Activated CD8-positive, alpha-beta memory T cell treated with anti-CD3 and anti-CD28 coated beads for 24 hours (primary cell): Measurements from ENCODE around the gene FRG2C.
"Not testable (repeated sequence)": the region's sequence is repeated elsewhere in the genome, so short reads cannot be mapped to it uniquely, and the experiment has no call there.

Source experiments
- DNase-seq: peaks from one replicate; pipeline ENCODE4 v3.0.0-alpha.2; 2020

Gene FRG2C

DNA sequence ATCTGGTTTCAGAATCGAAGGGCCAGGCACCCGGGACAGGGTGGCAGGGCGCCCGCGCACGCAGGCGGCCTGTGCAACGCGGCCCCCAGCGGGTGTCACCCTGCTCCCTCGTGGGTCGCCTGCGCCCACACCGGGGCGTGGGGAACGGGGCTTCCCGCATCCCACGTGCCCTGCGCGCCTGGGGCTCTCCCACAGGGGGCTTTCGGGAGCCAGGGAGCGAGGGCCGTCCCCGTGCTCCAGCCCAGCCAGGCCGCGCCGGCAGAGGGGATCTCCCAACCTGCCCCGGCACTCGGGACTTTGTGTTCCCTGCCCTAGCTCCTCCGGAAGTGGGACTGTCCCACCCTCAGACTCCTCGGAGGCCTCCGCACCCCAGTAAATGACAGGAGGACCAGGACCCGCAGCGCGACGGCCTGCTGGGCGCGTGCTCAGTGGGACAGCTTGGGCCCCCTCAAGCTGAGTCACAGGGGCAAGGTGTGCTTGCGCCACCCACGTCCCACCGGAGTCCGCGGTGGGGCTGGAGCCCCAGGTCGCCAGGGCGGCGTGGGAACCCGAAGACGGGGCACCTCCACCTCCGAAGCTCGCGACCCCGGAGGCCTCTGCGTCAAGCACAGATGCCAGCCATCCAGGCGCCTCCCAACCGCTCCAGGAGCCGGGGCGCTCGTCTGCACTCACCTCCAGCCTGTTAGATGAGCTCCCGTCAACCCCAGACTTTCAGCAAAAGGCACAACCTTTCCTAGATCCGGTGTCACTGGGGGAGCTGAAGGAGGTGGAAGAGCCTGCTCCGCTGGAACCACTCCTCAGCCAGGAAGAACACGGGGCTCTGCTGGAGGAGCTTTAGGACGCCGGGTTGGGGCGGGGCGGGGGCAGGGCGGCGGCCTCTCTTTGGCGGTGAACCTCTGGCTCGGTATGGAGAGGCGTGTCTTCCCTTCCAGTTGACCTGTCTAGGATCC, 5.5 kb downstream of the FRG2C start:
- not testable (repeated sequence) for DNase-seq

DNA sequence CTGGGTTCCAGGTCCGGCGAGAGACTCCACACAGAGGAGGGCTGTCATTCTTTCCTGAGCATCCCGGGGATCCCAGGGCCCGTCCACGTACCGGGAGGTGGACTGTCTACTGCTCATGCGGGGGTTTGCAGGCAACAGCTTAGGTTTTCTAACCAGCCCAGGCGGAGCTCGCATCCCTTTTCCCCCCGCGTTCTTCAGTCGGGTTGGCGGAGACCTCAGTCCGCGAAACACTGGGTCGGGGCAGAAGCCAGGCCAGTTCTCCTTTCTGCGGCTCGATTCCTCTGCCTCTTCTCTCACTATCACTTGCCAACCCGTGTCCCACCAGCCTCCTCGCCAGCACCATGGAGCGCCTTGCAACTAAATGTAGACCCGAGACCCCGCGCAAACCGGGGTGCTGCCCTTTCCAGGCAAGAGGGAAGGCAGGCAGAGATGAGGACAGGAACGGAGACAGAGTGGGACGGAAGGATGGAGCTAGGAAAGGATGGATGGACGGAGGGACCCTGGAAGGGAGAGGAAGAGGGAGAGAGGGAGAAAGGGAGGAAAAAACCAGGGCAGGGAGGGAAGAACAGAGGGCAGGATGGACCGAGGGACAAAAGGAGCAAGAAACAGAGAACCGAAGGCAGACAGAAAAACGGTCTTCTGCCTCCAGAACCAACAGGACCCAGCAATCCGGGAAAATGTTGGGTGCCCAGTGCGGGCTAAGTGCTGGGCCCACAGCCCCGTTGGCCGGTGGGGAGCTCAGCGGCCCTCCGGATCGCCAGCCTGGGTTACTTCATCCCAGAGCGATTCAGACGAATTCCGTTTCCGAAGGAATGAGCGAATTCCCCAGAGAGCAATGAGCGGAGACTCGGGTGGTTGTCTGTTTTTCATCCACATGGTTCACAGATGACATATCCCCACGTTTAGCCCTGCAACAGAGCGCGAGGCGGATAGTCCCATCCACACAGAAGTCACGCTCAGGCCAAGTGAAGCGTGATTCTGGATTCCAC, 6.5 kb downstream of the FRG2C start:
- not testable (repeated sequence) for DNase-seq

DNA sequence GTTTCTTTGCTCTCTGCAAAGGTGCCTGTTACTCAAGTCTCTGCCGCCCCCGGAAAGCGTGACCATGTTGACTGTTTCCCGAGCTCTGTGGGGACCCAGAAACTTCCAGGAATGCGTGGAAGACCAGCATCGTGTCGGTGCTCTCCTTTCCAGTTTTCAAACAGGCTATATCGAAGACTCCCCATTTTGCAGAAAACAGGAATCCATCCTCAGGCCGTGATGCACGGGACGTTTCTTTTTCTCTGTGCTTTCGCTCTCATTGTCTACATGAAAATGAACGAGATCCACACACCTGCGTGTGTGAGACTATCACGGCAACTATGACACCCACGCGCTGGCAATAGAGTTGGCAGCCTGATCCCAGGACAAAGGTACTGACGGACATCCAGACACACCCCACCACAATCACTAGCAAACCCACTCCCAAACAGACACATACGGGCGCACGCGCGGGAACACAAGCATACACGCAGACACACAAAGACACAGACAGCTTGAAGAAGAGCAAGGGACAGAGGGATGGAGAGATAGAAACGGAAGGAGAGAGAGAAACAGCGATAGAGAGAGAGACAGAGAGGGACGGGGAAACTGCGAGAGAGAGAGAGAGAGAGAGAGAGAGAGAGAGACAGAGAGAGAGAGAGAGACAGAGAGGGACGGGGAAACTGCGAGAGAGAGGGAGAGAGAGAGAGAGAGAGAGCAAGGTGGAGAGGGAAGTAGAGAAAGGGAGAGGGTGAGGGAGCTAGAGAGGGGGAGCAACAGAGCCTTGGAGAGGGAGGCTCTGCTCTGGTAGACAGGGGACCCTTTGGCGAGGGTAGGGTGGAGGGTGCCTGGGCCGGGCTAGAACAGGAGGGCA, 7.4 kb downstream of the FRG2C start:
- DNase-seq, result not testable (repeated sequence)

DNA sequence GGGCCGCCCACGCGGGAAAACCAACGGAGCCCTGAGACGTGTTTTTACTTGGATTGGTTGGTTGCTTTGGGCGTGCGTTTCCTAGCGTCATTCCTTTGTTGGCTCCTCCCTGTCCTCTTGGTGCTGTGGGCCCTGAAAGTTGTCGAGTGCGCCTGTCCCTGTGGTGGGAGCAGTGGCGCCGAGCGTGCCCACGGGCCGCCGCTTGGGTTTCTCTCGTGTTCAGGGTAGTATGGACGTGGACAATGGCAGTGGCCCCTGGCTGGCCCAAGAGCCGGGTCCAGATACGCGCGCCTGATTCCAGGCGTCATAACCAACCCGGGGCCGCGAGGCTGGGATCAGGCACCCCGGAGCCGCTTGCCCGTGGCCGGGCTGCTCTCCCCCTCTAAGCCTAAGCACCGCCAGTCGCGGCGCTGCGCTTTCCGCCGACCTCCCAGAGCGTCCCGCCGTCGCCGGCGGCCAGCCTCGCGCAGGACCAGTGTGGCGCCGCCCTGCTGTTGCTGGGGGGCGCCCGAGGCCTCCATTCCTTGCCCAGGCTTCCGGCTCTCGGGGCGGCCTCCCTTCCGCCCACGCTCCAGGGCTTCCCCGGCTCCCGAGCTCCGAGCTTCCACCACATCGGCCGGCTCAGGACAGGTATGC, 8.1 kb downstream of the FRG2C start:
- not testable (repeated sequence) for DNase-seq

DNA sequence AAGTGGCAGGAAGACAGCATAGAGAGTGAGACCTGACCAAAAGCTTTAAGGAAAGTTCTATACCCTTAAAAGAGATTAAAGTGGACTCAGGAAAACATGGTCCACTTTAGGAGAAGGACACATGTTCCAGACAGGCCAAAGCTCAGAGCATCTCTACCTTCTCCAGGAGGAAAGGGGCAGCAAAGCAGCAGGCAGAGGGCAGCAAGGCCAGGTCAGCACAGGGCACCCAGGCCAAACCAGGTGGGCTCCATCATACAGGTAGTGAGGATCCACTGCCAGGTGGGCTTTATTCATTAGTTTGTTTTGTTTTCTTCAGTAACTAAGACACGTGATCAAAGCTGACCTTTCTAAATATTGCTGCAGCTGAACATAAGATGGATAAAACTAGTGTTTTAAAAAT, 19.8 kb downstream of the FRG2C start:
- not testable (repeated sequence) for DNase-seq

DNA sequence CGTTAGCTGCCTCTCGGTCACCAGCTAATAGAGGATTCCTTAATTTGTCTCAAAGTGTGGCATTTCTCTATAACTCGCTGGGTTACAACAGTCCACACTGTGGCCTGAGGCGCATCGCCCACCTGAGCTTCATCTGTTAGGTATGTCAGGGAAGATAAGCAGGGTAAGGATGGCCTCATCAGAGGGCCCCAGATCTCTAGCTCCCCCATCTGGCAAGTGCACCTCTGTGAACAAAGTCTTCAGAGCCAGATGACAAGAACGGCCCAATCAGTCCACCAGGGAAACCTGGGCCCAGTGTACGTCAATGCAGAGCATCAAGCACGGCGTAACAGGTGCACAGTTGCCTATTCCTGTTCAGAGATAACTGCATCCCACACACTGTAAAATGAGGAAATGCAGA, 23.2 kb downstream of the FRG2C start:
- no peak for DNase-seq

DNA sequence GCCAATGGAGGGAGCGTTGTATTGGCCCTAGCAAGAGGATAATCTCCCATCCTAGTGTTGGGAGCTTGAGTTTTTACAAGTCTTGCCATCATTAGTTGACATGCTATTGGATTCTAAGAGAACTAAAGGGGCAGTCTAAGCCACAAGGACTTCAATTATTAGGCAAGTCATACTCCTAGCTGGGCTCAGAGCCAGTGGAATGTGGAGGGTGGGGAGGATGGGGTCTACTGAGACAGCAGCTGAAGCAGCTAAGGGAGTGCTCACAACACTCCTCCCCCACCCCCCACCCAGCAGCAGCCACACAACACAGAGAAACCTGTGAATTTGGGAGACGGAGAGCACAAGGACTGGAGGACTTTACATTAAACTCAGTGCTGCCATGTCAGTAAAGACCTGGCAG, 27.9 kb downstream of the FRG2C start:
- DNase-seq, result no peak
